Measurements from ENCODE around the gene ZCCHC24.
"Not testable (repeated sequence)": the region's sequence is repeated elsewhere in the genome, so short reads cannot be mapped to it uniquely, and the experiment has no call there.

Gene ZCCHC24

DNA sequence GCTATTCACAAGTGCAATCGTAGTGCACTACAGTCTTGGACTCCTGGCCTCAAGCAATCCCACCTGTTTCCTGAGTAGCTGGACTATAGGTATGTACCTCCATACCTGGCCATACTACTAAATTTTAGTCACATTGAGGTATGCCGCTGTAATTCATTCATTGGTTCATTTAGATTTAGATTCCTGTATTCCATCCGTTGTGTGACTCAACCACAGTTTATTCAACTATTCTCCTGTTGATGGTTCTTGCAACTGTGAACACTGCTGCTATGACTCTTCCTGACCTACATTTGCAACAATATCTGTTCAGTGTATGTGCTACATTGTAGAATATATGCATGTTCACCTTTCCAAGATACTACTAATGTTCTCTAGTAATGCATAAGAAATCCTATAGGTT is 8.0 kb upstream of the ZCCHC24 start:
- FAIRE-seq: no peak
- DNase-seq (ENCODE audit: insufficient read length): no peak
- TF ChIP-seq POLR2AphosphoS5 (IDR thresholded peaks at IDR 0.05; ENCODE audit: low read depth, low read length) (no peak), TAF1 (IDR thresholded peaks at IDR 0.05; ENCODE audit: borderline replicate concordance, low read depth, low read length) (no peak)

DNA sequence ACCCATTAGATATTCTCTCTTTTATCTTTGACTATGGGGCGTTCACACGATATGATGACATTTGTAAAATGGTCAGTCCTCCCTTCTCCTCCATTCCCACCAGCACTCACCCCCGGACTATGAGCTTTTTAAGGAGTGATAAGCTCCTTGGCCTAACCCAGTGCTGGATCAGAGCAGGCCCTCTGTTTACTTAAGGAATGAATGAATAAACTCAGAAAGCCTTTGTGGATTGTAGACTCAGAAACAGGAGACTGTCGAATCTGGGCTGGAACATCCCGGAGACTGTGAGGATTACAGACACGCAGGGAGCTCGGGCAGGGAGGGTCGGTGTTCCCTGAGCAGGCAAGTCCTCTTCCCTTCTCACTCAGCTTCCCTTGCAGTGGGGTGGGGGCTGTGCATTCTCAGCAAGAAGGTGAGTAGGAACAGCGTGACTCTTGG is 6.8 kb upstream of the ZCCHC24 start:
- DNase-seq (ENCODE audit: insufficient read length): no peak
- TF ChIP-seq POLR2AphosphoS5 (IDR thresholded peaks at IDR 0.05; ENCODE audit: low read depth, low read length) (no peak), POLR2A (IDR thresholded peaks at IDR 0.05; ENCODE audit: low read depth, low read length) (no peak), TAF1 (IDR thresholded peaks at IDR 0.05; ENCODE audit: borderline replicate concordance, low read depth, low read length) (no peak)
- FAIRE-seq: no peak

DNA sequence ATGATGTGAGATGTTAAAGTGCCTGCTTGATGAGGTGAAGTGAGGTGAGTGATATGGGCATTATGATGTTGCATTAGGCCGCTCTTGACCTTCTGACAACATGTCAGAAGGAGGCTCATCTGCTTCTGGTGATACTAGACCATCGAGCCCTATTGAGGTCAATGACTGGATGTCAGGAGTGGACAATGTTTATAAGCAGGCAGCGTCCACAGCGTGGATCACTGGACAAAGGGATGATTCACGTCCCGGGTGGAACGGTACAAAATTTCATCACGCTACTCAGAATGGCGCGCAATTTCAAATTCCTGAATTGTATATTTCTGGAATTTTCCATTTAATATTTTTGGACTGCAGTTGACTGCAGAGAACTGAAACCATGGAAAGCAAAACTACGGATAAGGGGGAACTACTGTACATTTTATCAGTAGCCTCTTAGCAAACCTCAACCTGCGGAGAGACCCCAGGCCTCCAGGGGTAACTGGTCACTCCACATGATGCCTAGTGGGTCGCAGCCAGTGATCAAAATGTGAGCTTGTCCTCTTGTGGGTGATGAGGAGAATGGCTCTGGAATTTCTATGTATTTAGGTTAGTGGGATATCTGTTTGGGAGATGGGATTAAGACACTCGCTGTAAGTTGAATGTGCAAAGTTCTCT is 5.7 kb upstream of the ZCCHC24 start:
- TF ChIP-seq POLR2A (IDR thresholded peaks at IDR 0.05; ENCODE audit: low read depth, low read length) (no peak), POLR2AphosphoS5 (IDR thresholded peaks at IDR 0.05; ENCODE audit: low read depth, low read length) (no peak), TAF1 (IDR thresholded peaks at IDR 0.05; ENCODE audit: borderline replicate concordance, low read depth, low read length) (no peak)
- FAIRE-seq (no peak), DNase-seq (ENCODE audit: insufficient read length) (no peak)

DNA sequence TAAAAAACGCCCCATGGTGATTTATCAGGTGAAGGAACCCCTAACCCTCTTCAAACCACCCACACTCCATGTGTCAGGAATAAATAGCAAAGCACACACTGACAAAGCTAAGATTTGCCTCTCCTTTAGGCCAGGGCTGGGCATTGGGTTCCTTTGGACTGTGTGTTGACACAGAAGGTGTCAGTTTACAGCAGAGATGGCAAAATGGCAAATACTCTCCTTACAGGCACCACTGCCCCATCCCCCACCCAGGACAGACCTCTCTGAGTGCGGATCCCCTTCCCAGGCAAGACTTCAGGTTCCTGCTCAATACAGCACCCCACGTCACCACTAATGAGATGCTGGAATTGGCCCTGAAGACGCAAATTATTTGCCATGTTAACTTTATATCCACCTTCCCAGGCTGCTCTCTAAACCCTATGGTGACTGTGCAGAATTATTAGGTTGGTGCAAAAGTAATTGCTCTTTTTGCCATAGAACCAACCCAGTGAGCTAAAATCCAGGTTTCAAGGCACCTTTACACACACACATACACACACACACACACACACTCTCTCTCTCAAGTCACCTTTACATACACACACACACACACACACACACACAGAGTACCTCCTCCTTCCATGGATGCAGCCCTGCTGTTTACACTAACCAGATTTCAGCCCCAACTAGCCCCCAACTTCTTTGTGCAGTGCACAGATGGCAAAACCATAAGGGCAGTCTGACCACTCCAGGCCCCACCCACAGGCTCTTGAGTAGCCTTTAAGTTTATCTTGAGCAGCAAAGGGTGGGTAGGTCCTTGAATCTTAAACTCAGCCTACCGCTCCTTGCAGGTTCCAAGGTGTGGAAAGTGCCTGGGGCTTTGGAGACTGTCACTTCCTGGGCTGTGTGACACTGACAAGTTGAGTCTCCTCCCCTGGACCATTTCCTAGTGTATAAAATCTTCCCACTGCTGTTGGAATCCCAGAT is 4.0 kb upstream of the ZCCHC24 start:
- DNase-seq (ENCODE audit: insufficient read length) (no peak), FAIRE-seq (no peak)
- TF ChIP-seq TAF1 (IDR thresholded peaks at IDR 0.05; ENCODE audit: borderline replicate concordance, low read depth, low read length) (no peak), POLR2A (IDR thresholded peaks at IDR 0.05; ENCODE audit: low read depth, low read length) (no peak), POLR2AphosphoS5 (IDR thresholded peaks at IDR 0.05; ENCODE audit: low read depth, low read length) (no peak)

DNA sequence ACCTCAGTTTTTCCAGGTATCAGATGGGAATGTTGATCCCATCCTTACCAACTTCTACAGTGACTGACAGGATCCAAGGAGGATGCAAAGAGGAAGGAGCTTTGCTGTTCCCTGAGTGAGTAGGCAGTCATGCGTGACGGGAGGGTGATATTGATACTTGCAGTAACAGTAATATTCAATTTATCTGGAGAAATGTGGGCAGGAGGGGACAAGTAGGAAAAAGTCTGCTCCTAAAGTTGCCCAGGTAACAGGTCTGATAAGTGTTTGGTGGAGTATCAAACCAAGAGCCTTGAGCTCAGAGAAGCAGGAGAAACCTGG is 3.3 kb upstream of the ZCCHC24 start:
- no peak for DNase-seq (ENCODE audit: insufficient read length)
- no peak for FAIRE-seq
- TF ChIP-seq TAF1 (IDR thresholded peaks at IDR 0.05; ENCODE audit: borderline replicate concordance, low read depth, low read length): no peak

DNA sequence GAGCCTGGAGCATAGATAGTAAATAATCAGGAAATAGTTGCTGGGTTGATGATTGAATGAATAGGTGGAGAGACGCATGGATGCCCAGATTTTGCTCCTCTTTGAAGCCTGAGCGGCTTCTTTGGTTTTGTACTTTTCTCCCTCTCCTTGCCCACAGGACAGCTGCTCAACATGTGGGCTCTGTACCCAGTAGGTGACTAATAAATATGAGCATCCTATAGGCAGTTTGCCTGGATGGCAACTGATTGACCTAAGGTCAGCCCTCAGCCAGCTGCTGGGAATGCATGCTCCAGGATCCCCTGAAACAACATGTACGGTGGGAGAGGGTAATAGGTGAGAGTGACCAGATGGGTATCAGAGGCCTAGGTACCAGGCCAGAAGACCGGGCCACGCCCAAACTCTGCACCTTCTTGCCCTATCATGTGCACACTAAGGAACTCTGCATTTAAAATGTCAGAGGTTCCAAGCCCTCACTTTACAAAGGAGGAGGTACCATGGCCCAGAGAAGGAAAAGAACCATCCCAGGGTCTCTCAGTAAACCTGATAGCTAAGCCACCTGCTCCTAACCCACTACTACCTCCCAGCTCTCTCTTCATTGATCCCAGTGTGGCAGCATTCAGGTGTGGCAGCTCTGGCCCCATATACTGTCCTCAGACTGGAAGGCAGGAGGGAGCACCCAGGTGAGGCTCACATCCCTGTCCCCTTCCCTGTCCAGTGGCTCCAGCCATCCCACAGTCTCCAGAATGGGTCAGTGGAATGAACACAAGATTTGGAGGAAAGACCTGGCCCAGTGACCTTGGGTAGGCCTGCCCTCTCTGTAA is 2.7 kb upstream of the ZCCHC24 start:
- TF ChIP-seq TAF1 (IDR thresholded peaks at IDR 0.05; ENCODE audit: borderline replicate concordance, low read depth, low read length) (no peak), POLR2A (IDR thresholded peaks at IDR 0.05; ENCODE audit: low read depth, low read length) (no peak), POLR2AphosphoS5 (IDR thresholded peaks at IDR 0.05; ENCODE audit: low read depth, low read length) (no peak)
- FAIRE-seq (no peak), DNase-seq (ENCODE audit: insufficient read length) (no peak)

DNA sequence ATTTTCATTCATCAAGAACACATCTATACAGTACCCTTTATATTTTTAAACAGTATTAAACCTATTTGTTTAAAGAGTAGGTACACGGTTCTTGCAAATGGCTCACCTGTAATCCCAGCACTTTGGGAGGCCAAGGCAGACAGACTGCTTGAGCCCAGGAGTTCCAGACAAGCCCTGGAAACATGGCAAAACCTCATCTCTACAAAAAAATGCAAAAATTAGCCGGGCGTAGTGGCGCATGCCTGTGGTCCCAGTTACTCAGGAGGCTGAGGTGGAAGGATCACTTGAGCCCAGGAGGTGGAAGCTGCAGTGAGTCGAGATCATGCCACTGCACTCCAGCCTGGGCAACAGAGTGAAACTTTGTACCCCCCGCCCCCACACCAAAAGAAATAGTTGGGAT is 1.8 kb upstream of the ZCCHC24 start:
- FAIRE-seq: not testable (repeated sequence)

DNA sequence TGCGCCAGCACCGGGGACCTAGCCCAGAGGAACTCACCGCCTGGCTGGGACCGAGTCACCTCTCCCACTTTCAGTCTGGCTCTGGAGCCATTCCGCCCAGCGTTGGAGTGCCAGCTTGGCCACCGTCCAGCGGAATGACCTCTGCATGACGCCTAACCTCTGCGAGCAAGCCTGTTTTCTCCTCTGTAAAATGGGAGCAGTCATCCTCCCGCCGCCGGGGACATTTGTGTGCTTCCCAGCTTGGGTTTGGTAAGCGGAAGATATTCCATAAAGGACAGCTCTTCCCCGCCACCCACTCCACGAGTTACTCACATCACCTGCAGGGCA is 1.3 kb upstream of the ZCCHC24 start:
- DNase-seq (ENCODE audit: insufficient read length) (no peak), FAIRE-seq (no peak)
- no peak for TF ChIP-seq POLR2A (IDR thresholded peaks at IDR 0.05; ENCODE audit: low read depth, low read length)
- no peak for TF ChIP-seq TAF1 (IDR thresholded peaks at IDR 0.05; ENCODE audit: borderline replicate concordance, low read depth, low read length)
- TF ChIP-seq POLR2AphosphoS5 (IDR thresholded peaks at IDR 0.05; ENCODE audit: low read depth, low read length): no peak

More for the DNA sequence above, 1.8 kb upstream of the ZCCHC24 start:
- not testable (repeated sequence) for DNase-seq (ENCODE audit: insufficient read length)

DNA sequence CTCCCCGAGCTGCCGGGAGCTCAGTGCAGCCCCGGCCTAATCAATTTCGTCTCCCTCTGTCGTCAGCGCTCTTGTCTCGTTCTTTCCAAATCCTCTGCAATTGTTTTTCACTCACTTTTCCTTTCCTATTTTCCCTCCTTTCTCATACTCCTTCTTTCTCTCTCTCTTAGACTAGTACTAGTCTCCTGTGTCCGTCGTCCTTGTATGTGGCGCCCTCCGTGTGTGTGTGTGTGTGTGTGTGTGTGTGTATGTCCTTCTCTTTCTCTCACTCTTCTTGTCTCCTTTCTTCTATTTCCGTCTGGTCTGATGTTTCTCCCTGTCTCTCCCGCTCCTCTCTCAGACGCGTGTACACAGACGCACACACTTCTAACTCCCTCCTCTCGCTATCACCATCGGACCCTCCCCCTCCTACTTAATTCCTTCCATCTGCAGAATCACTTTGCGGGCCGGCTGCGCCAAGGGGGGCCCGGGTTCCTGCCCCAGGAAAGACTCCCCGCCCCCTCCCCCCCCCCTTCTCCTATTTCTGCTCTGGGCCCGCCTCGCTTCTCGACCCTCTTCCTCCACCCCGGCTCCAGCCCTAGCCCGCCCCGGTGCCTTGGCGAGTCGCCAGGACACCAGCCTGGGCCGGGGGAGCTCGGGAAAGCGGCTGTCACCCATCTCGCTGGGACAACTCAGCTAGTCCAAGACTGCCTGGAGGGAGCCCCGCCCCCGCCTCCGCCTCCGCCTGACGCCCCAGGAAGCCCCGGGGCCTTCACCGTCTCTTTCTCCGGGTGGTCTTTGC is 743 bp upstream of the ZCCHC24 start:
- no peak for FAIRE-seq
- no peak for TF ChIP-seq TAF1 (IDR thresholded peaks at IDR 0.05; ENCODE audit: borderline replicate concordance, low read depth, low read length)
- TF ChIP-seq POLR2A (IDR thresholded peaks at IDR 0.05; ENCODE audit: low read depth, low read length): no peak
- no peak for TF ChIP-seq POLR2AphosphoS5 (IDR thresholded peaks at IDR 0.05; ENCODE audit: low read depth, low read length)
- no peak for DNase-seq (ENCODE audit: insufficient read length)

DNA sequence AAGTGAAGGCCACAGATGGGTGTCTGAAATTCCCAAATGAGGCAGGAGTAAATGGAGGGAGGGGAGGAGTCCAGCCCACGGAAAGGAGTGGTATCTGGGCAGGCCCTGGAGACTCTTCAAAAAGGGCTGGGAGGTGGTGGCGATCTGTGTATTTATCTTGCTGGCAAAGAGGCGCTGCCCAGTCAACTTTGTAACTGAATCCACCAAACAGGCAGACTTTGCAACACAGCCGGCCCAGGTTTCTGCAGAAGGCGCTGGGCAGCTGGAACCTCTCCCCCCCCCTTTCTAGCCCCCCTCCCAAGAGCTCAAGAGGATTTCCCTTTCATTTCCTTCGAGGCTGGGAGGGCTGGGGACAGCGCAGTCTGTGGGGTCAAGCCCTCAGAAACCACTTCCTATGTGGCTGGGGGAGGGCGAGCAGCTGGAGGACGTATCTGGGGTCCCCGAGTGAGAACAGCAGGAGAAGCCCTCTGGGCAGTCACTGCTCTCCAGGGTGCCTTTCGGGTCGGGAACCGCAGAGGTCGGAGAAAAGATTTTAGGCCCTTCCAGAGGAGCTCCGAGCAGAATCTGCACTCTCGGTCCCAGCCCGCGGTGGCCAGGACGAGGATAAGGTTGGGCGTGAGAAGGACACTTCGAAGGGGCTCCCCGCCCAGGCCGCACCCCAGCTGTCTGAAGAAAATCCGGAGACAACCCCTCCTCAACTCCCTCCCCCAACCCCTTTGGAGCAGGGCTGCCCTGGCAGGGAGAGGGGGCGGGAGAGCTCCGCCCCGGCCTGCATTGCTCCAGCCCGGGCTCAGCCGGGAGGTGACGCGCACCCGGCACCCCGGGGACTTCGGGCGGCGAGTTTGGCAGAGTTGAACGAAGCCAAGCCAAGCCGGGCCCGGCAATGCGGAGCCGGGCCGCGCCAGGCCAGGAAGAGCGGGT is 965 bp downstream of the ZCCHC24 start:
- DNase-seq (ENCODE audit: insufficient read length) (peak; percentile 63), FAIRE-seq (no peak)
- TF ChIP-seq POLR2A (IDR thresholded peaks at IDR 0.05; ENCODE audit: low read depth, low read length) (no peak), TAF1 (IDR thresholded peaks at IDR 0.05; ENCODE audit: borderline replicate concordance, low read depth, low read length) (no peak), POLR2AphosphoS5 (IDR thresholded peaks at IDR 0.05; ENCODE audit: low read depth, low read length) (no peak)
